Measurements from ENCODE around the gene ZNF525.
A peak's percentile ranks its signal among the peaks of the same experiment; 100 is the strongest.
"Not testable (repeated sequence)": the region's sequence is repeated elsewhere in the genome, so short reads cannot be mapped to it uniquely, and the experiment has no call there.

ZNF525 gene

DNA sequence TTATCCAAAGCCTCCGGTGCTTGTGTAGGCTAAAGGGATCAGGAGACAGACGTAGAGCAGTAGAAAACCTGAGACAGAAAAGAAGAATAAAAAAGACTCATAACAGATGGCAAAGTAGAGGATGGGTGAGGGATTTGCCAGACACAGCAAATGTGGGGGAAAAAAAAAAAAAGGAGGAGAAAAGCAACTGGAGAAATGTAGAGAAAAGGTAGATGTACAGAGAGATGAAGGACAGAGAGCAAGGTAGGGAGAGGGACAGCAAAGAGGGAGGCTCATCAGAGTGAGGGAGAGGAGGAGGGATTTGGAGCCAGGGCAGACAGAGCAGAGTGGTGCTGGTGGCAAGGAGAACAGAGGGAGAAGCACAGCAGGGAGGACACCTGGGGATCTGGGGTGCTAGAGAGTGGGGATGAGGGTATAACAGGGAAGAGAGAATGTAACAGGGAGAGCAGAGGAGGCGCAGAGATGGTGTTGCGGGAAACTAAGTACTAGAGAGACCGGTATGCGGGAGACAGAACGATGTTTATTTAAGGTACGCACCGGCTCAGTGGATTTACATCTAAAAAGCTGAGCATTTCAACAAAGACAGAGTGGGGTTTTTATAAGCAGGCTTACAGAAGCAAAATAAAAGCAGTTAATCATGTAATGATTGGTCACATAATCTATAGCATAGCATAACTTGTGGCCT lies 30.5 kb downstream of the ZNF525 start:
- not testable (repeated sequence) for DNase-seq (ENCODE audit: low read depth)

- no peak for DNase-seq (ENCODE audit: low read depth)
These were observed 31.0 kb downstream of the ZNF525 start for GRCh38 chr19:53396525-53396868.

GRCh38 chr19:53397918-53398317 lies 32.4 kb downstream of the ZNF525 start:
- DNase-seq (ENCODE audit: low read depth): not testable (repeated sequence)

- DNase-seq (ENCODE audit: low read depth): no peak
These were observed 44.1 kb downstream of the ZNF525 start for GRCh38 chr19:53409505-53410204.

GRCh38 chr19:53420520-53421315 lies 55.2 kb downstream of the ZNF525 start:
- not testable (repeated sequence) for DNase-seq (ENCODE audit: low read depth)

DNA sequence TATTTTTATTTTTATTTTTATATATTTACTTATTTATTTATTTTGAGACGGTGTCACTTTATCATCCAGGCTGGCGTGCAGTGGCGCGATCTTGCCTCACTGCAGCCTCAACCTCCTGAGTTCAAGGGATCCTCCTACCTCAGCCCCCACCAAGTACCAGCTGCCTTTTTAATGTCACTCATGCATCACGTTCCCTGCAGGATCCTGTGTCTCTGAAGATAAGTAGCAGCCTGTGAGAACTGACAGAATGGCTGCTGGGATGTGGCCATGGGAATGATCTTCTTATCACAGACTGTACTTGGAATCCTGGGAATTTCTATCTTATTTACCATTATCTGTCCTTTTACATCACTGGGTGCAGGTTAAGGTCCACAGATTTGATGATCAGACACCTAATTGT lies 57.0 kb downstream of the ZNF525 start:
- DNase-seq (ENCODE audit: low read depth): no peak

DNA sequence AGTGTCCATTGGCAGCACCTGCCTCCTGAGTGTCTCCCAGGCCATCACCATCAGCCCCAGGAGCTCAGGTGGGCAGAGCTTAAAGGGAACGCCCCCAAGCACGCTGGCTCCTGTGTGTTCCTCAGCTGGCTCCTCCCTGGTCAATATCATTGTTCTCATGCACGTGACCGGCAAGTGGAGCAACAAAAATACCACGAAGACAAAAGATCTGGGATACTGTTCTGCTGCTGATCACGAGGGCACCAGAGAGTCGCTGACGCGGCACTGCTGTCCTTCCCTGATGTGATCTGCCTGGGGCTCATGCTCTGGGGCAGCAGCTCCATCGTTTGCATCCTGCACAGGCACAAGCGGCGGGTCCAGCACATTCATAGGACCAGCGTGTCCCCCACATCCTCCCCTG lies 57.6 kb downstream of the ZNF525 start:
- not testable (repeated sequence) for DNase-seq (ENCODE audit: low read depth)

DNA sequence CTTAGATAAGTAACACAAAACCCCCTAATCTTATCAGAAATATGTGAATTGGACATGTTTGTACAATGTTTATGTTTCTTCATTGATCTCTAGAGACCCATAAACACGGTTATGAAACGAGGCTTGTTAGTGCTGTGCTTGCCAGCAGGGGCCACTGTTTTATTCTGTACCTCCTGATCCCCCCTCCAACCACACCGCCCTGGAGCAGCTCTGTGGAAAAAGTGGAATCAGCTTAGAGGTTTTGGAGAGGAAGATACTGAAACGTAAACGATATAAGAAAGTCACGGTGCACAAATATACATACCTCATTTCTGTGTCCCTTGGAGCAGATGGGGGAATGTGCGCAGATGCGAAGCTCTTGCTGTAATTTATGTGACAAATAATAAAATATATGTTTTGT lies 58.2 kb downstream of the ZNF525 start:
- DNase-seq (ENCODE audit: low read depth): not testable (repeated sequence)

GRCh38 chr19:53424968-53425597 lies 59.6 kb downstream of the ZNF525 start:
- DNase-seq (ENCODE audit: low read depth): peak; percentile 61

DNA sequence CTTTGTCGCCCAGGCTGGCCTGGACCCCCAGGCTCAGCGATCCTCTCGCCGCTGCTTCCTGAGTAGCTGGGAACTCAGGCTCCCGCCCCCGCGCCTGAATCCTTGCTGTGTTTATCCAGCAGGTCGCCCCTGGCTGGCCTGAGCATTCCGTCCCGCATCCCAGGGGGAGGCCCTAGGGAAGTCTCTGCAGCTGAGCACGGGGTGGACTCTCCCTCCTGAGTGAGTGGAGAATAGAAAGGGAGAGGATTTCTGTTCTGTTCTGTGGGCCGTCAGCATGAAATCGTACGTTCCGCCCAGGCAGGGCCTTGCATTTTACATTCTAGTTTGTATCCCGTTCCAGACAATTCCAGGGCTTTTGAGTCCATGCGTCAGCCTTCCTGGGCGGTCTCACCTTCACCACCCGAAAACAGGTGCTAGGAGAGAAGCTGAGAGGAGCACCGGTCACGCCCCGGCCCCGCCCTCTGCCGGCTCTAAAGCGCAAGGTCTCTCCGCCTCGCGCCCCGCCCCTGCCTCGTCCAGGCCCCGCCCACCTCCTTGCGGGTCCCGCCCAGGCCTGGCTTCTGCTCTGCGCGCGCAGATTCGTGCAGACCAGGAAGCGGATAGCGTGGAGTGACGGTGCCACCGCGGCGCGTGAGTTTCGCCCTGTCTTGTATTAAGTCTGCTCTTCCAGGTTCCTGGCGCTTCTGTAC lies 66.0 kb downstream of the ZNF525 start, which contains the start of gene ZNF761:
Gene ZNF761, plus strand, starts transcription at position 586 of the 689 bp plus-strand sequence. CDS start 15,285 bp downstream, outside the sequence.
- DNase-seq (ENCODE audit: low read depth): peak; percentile 96

DNA sequence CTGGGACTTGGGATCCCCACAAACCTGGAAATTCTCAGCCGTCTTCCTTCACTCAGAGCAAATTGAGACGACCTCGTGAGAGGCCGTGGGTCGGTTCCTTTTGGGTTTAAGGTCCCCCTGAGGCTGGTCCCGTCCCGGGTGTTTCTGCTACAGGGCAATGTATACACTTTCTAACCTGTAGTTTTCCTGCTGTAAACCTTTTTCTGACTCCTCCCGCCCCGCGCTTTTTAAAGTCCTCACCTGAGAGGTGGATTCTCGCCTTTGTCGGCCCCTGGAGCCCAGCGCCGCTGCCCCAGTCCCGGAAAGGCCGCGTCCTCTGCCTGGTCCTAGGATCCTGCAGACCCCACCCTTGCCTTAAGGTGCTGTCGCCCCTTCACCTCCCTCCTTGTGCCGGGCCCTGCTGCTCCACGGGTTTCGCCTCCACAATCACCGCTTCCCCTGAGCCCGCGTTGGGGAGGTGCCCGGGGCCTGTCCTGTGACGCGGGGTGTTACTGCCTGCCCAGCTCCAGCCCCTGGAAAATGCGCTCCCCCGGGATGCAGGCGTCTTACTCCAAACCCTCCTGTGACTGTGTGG lies 66.7 kb downstream of the ZNF525 start:
- DNase-seq (ENCODE audit: low read depth): no peak

Measured in stimulated activated CD8-positive, alpha-beta memory T cell treated with anti-CD3 and anti-CD28 coated beads, Interleukin-12 subunit alpha, Interleukin-12 subunit beta, amount 100 ng/mL, for 1 hour (primary cell).